ENCODE measurements around the gene ANXA8.

The ANXA8 gene

GRCh38 chr10:47424231-47424630 lies 59.7 kb downstream of the ANXA8 start:
- Histone ChIP-seq H3K27ac (ENCODE audit: low read depth, low read length, poor library complexity, severe bottlenecking) (no peak overlapping the region), H3K4me1 (ENCODE audit: insufficient read depth, low read length, severe bottlenecking) (no peaks in the 10 kb centered on the region), H3K27me3 (ENCODE audit: insufficient read depth, low read length) (no peaks in the 10 kb centered on the region), H3K9ac (ENCODE audit: low read length) (no peak overlapping the region), H3K9me2 (ENCODE audit: low read depth, low read length) (no peaks in the 10 kb centered on the region), H3K4me3 (ENCODE audit: low read depth, low read length, poor library complexity, severe bottlenecking) (no peak overlapping the region), H3K36me3 (ENCODE audit: insufficient read depth, low read length) (no peaks in the 10 kb centered on the region), H3K9me3 (ENCODE audit: low read length) (no peaks in the 10 kb centered on the region), H2AFZ (ENCODE audit: low read length) (no peak overlapping the region), H4K20me1 (ENCODE audit: insufficient read depth, low read length) (no peaks in the 10 kb centered on the region), H3K79me2 (ENCODE audit: insufficient read depth, low read length) (no peaks in the 10 kb centered on the region), H3F3A (ENCODE audit: insufficient read depth, low read length) (no peaks in the 10 kb centered on the region), H3K4me2 (ENCODE audit: low read length) (no peak overlapping the region)
- TF ChIP-seq EZH2 (IDR thresholded peaks at IDR 0.05; ENCODE audit: borderline replicate concordance, low read length) (no peak), CTCF (IDR thresholded peaks at IDR 0.05; ENCODE audit: low read length) (no peak)

DNA sequence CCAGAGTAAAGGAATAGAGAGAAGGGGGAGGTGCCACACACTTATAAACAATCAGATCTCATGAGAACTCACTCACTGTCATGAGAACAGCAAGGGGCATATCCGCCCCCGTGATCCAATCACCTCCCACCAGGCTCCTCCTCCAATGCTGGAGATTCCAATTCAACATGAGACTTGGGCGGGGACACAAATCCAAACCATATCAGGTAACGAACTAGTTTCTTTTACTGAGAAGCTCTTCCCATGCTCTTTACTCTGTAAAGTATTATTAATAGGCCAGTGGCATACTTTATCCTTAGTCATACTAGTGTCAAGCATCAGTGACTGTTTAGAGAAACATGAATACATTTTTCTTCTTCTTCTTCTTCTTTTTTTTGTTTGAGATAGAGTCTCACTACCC lies 60.4 kb downstream of the ANXA8 start:
- H3K4me2 ChIP-seq (ENCODE audit: low read length): no peak overlapping the region
- H3K79me2 ChIP-seq (ENCODE audit: insufficient read depth, low read length): no peaks in the 10 kb centered on the region
- H3K27ac ChIP-seq (ENCODE audit: low read depth, low read length, poor library complexity, severe bottlenecking): no peak overlapping the region
- no peaks in the 10 kb centered on the region for H4K20me1 ChIP-seq (ENCODE audit: insufficient read depth, low read length)
- H3K9ac ChIP-seq (ENCODE audit: low read length): no peak overlapping the region
- TF ChIP-seq EZH2 (IDR thresholded peaks at IDR 0.05; ENCODE audit: borderline replicate concordance, low read length) (no peak), CTCF (IDR thresholded peaks at IDR 0.05; ENCODE audit: low read length) (no peak)
- no peak overlapping the region for H3K4me3 ChIP-seq (ENCODE audit: low read depth, low read length, poor library complexity, severe bottlenecking)
- H3K4me1 ChIP-seq (ENCODE audit: insufficient read depth, low read length, severe bottlenecking): no peaks in the 10 kb centered on the region
- H3F3A ChIP-seq (ENCODE audit: insufficient read depth, low read length): no peaks in the 10 kb centered on the region
- no peak overlapping the region for H2AFZ ChIP-seq (ENCODE audit: low read length)
- no peaks in the 10 kb centered on the region for H3K36me3 ChIP-seq (ENCODE audit: insufficient read depth, low read length)
- no peaks in the 10 kb centered on the region for H3K27me3 ChIP-seq (ENCODE audit: insufficient read depth, low read length)
- H3K9me2 ChIP-seq (ENCODE audit: low read depth, low read length): no peaks in the 10 kb centered on the region
- no peaks in the 10 kb centered on the region for H3K9me3 ChIP-seq (ENCODE audit: low read length)

- Histone ChIP-seq H3K27ac (ENCODE audit: low read depth, low read length, poor library complexity, severe bottlenecking) (no peak overlapping the region), H3K4me2 (ENCODE audit: low read length) (no peak overlapping the region), H3K9ac (ENCODE audit: low read length) (no peak overlapping the region)
Observed at GRCh38 chr10:47421057-47421952, 62.6 kb downstream of the ANXA8 start.

More at GRCh38 chr10:47421057-47421952, 62.6 kb downstream of the ANXA8 start:
- Histone ChIP-seq H3F3A (ENCODE audit: insufficient read depth, low read length) (no peaks in the 10 kb centered on the region), H3K4me1 (ENCODE audit: insufficient read depth, low read length, severe bottlenecking) (no peaks in the 10 kb centered on the region), H3K27me3 (ENCODE audit: insufficient read depth, low read length) (no peaks in the 10 kb centered on the region), H3K9me3 (ENCODE audit: low read length) (no peaks in the 10 kb centered on the region), H3K4me3 (ENCODE audit: low read depth, low read length, poor library complexity, severe bottlenecking) (no peak overlapping the region), H4K20me1 (ENCODE audit: insufficient read depth, low read length) (no peaks in the 10 kb centered on the region), H3K9me2 (ENCODE audit: low read depth, low read length) (no peaks in the 10 kb centered on the region), H3K79me2 (ENCODE audit: insufficient read depth, low read length) (no peaks in the 10 kb centered on the region), H2AFZ (ENCODE audit: low read length) (no peak overlapping the region), H3K36me3 (ENCODE audit: insufficient read depth, low read length) (no peaks in the 10 kb centered on the region)
- TF ChIP-seq CTCF (IDR thresholded peaks at IDR 0.05; ENCODE audit: low read length) (no peak), EZH2 (IDR thresholded peaks at IDR 0.05; ENCODE audit: borderline replicate concordance, low read length) (no peak)
